Measurements from ENCODE around the gene PTTG2. TPM values are rescaled to one million over a fixed set of nuclear protein-coding genes. Genes with fewer than 3 reads are reported as not detected.
"Not testable (repeated sequence)": the region's sequence is repeated elsewhere in the genome, so short reads cannot be mapped to it uniquely, and the experiment has no call there.

Gene PTTG2
- total RNA-seq, 2 experiments from 2014 or later = 0.94 to 2.0 TPM

GRCh38 chr4:37968747-37969146, 8.5 kb downstream of the PTTG2 start:
- Mint-ChIP-seq H3K4me1 (peaks cover 11% of the 10 kb centered on the region), H3K27me3 (no peaks in the 10 kb centered on the region), H3K4me3 (no peak overlapping the region), H3K27ac (no peak overlapping the region), H3K9me3 (peaks cover 1% of the 10 kb centered on the region), H3K36me3 (peaks cover 19% of the 10 kb centered on the region)
- POLR2A ChIA-PET = no interaction called here
- ATAC-seq (ENCODE audit: low read depth) (no peak), DNase-seq (no peak)

- no peak overlapping the region for H3K27ac Mint-ChIP-seq
- POLR2A ChIA-PET = no interaction called here
Observed at GRCh38 chr4:37970702-37971101, 10.5 kb downstream of the PTTG2 start.

GRCh38 chr4:37971202-37971601, 11.0 kb downstream of the PTTG2 start:
- peaks cover 11% of the 10 kb centered on the region for H3K4me1 Mint-ChIP-seq
- POLR2A ChIA-PET = no interaction called here
- DNase-seq (no peak), ATAC-seq (ENCODE audit: low read depth) (no peak)
- H3K27me3 Mint-ChIP-seq = no peaks in the 10 kb centered on the region
- peaks cover 1% of the 10 kb centered on the region for H3K9me3 Mint-ChIP-seq
- H3K27ac Mint-ChIP-seq = no peak overlapping the region
- peaks cover 19% of the 10 kb centered on the region for H3K36me3 Mint-ChIP-seq
- H3K4me3 Mint-ChIP-seq = no peak overlapping the region

More at GRCh38 chr4:37970702-37971101, 10.5 kb downstream of the PTTG2 start:
- ATAC-seq (ENCODE audit: low read depth) = peak; percentile 61
- Mint-ChIP-seq H3K4me1 (peaks cover 8% of the 10 kb centered on the region), H3K9me3 (peaks cover 1% of the 10 kb centered on the region), H3K4me3 (no peak overlapping the region), H3K36me3 (peaks cover 19% of the 10 kb centered on the region), H3K27me3 (no peaks in the 10 kb centered on the region)
- DNase-seq = peak; percentile 38

GRCh38 chr4:37973441-37973840, 13.2 kb downstream of the PTTG2 start:
- Mint-ChIP-seq H3K27ac (no peak overlapping the region), H3K36me3 (peaks cover 18% of the 10 kb centered on the region), H3K4me3 (no peak overlapping the region), H3K27me3 (no peaks in the 10 kb centered on the region), H3K4me1 (peaks cover 19% of the 10 kb centered on the region), H3K9me3 (peaks cover 1% of the 10 kb centered on the region)
- no peak for DNase-seq
- no peak for ATAC-seq (ENCODE audit: low read depth)
- POLR2A ChIA-PET = interaction anchor here (0.7 kb wide), 1 partner anchor 104 kb away, joined by 5 read pairs; no protein-coding TSS in a partner anchor

- H3K27me3 Mint-ChIP-seq; ATAC-seq (ENCODE audit: low read depth); POLR2A ChIA-PET; H3K36me3 Mint-ChIP-seq; DNase-seq; H3K9me3 Mint-ChIP-seq; H3K4me3 Mint-ChIP-seq: not testable (repeated sequence)
- Mint-ChIP-seq H3K4me1 (peaks cover 23% of the 10 kb centered on the region), H3K27ac (peak overlapping the region; percentile 14)
Observed at GRCh38 chr4:37975321-37975822, 15.2 kb downstream of the PTTG2 start.

GRCh38 chr4:37976507-37976906, 16.3 kb downstream of the PTTG2 start:
- peak overlapping the region; percentile 25 for H3K27ac Mint-ChIP-seq
- no peaks in the 10 kb centered on the region for H3K9me3 Mint-ChIP-seq
- DNase-seq (no peak), ATAC-seq (ENCODE audit: low read depth) (no peak)
- H3K4me1 Mint-ChIP-seq = peaks cover 24% of the 10 kb centered on the region
- H3K27me3 Mint-ChIP-seq = no peaks in the 10 kb centered on the region
- H3K4me3 Mint-ChIP-seq = peak overlapping the region; percentile 66
- no peaks in the 10 kb centered on the region for H3K36me3 Mint-ChIP-seq
- POLR2A ChIA-PET = interaction anchor here (0.7 to 1.8 kb wide), 3 partner anchors 47 to 150 kb away, joined by 3 to 7 read pairs (median 4); partner anchors contain the start of gene PGM2

- H3K27ac Mint-ChIP-seq = peak overlapping the region; percentile 25
- peaks cover 26% of the 10 kb centered on the region for H3K4me1 Mint-ChIP-seq
- peak overlapping the region; percentile 66 for H3K4me3 Mint-ChIP-seq
- no peaks in the 10 kb centered on the region for H3K27me3 Mint-ChIP-seq
- peak; percentile 86 for DNase-seq
- peak; percentile 84 for ATAC-seq (ENCODE audit: low read depth)
- POLR2A ChIA-PET = interaction anchor here (0.6 to 1.8 kb wide), 5 partner anchors 48 to 291 kb away, joined by 3 to 7 read pairs (median 3); partner anchors contain the start of genes PGM2 and RELL1
- H3K36me3 Mint-ChIP-seq = no peaks in the 10 kb centered on the region
- no peaks in the 10 kb centered on the region for H3K9me3 Mint-ChIP-seq
Observed at GRCh38 chr4:37976991-37977470, 16.8 kb downstream of the PTTG2 start.

- Mint-ChIP-seq H3K4me1 (peaks cover 31% of the 10 kb centered on the region), H3K27me3 (no peaks in the 10 kb centered on the region), H3K9me3 (no peaks in the 10 kb centered on the region), H3K4me3 (peak overlapping the region; percentile 83), H3K36me3 (peaks cover under 1% of the 10 kb centered on the region), H3K27ac (peak overlapping the region; percentile 72)
- POLR2A ChIA-PET = interaction anchor here (0.6 to 1.8 kb wide), 4 partner anchors 86 to 291 kb away, joined by 3 to 7 read pairs (median 3); partner anchors contain the start of gene RELL1
- DNase-seq (peak; percentile 75), ATAC-seq (ENCODE audit: low read depth) (peak; percentile 87)
Observed at GRCh38 chr4:37977471-37978247, 17.5 kb downstream of the PTTG2 start.

- peak; percentile 1 for ATAC-seq (ENCODE audit: low read depth)
- peak; percentile 38 for DNase-seq
- peaks cover 32% of the 10 kb centered on the region for H3K4me1 Mint-ChIP-seq
- peaks cover 3% of the 10 kb centered on the region for H3K36me3 Mint-ChIP-seq
- no peaks in the 10 kb centered on the region for H3K27me3 Mint-ChIP-seq
- peak overlapping the region; percentile 72 for H3K27ac Mint-ChIP-seq
- no peaks in the 10 kb centered on the region for H3K9me3 Mint-ChIP-seq
- POLR2A ChIA-PET = interaction anchor here (1.0 to 1.8 kb wide), 2 partner anchors 87 to 292 kb away, joined by 3 to 7 read pairs; partner anchors contain the start of gene RELL1
- peak overlapping the region; percentile 83 for H3K4me3 Mint-ChIP-seq
Observed at GRCh38 chr4:37978248-37978924, 18.2 kb downstream of the PTTG2 start.

GRCh38 chr4:37980246-37980645, 20.0 kb downstream of the PTTG2 start:
- no peak overlapping the region for H3K4me3 Mint-ChIP-seq
- H3K36me3 Mint-ChIP-seq = peaks cover 3% of the 10 kb centered on the region
- no peak overlapping the region for H3K27ac Mint-ChIP-seq
- no peak for DNase-seq
- peaks cover 35% of the 10 kb centered on the region for H3K4me1 Mint-ChIP-seq
- no peaks in the 10 kb centered on the region for H3K27me3 Mint-ChIP-seq
- POLR2A ChIA-PET = no interaction called here
- no peak for ATAC-seq (ENCODE audit: low read depth)
- H3K9me3 Mint-ChIP-seq = no peaks in the 10 kb centered on the region

GRCh38 chr4:37981425-37981824, 21.2 kb downstream of the PTTG2 start:
- Mint-ChIP-seq H3K27ac (no peak overlapping the region), H3K36me3 (peaks cover 3% of the 10 kb centered on the region), H3K4me1 (peaks cover 37% of the 10 kb centered on the region), H3K27me3 (no peaks in the 10 kb centered on the region), H3K4me3 (no peak overlapping the region), H3K9me3 (no peaks in the 10 kb centered on the region)
- DNase-seq (no peak), ATAC-seq (ENCODE audit: low read depth) (no peak)
- POLR2A ChIA-PET = no interaction called here

GRCh38 chr4:37981844-37982720, 21.9 kb downstream of the PTTG2 start:
- POLR2A ChIA-PET = no interaction called here
- H3K9me3 Mint-ChIP-seq = no peaks in the 10 kb centered on the region
- no peak for DNase-seq
- no peak overlapping the region for H3K4me3 Mint-ChIP-seq
- H3K36me3 Mint-ChIP-seq = peaks cover 3% of the 10 kb centered on the region
- H3K4me1 Mint-ChIP-seq = peaks cover 34% of the 10 kb centered on the region
- H3K27ac Mint-ChIP-seq = no peak overlapping the region
- ATAC-seq (ENCODE audit: low read depth) = no peak
- no peaks in the 10 kb centered on the region for H3K27me3 Mint-ChIP-seq

Data from activated naive CD8-positive, alpha-beta T cell treated with anti-CD3 and anti-CD28 coated beads, Interleukin-2, amount 10 ng/mL, durations not matched to agents 7 days and 5 days (primary cell).